ENCODE results near the gene NELFE.
"Not testable (repeated sequence)": the region's sequence is repeated elsewhere in the genome, so short reads cannot be mapped to it uniquely, and the experiment has no call there.

DNA sequence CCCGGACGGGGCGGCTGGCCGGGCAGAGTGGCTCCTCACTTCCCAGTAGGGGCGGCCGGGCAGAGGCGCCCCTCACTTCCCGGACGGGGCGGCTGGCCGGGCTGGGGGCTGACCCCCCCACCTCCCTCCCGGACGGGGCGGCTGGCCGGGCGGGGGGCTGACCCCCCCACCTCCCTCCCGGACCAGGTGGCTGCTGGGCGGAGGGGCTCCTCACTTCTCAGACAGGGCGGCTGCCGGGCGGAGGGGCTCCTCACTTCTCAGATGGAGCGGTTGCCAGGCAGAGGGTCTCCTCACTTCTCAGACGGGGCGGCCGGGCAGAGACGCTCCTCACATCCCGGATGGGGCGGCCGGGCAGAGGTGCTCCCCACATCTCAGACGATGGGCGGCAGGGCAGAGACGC lies 26.6 kb downstream of the NELFE start:
- TF ChIP-seq CTCF (IDR thresholded peaks at IDR 0.05; ENCODE audit: low read length); EZH2 (optimal IDR thresholded peaks at IDR 0.05; ENCODE audit: low read depth, low read length); EZH2phosphoT487 (IDR thresholded peaks at IDR 0.05; ENCODE audit: low read length): not testable (repeated sequence)

All from MM.1S (cell line).